Endodermal cell (in vitro differentiated cells): ENCODE measurements around the gene FN1. TPM values are rescaled to one million over a fixed set of nuclear protein-coding genes. Genes with fewer than 3 reads are reported as not detected.

ENCODE experiments used
- DNase-seq: peaks from one replicate; pipeline ENCODE4 v3.0.0-alpha.2; 2017
- H3K27ac ChIP-seq: 2 replicates; pipeline ENCODE4 v1.5.1; 2013; ENCODE audit warnings: mild to moderate bottlenecking, low read depth, low read length, moderate library complexity
- H3K27me3 ChIP-seq: 2 replicates; pipeline ENCODE4 v1.6.1; 2013; ENCODE audit warnings: mild to moderate bottlenecking, low read length, moderate library complexity; ENCODE audit not compliant: insufficient read depth, control insufficient read depth, poor library complexity, severe bottlenecking
- H3K36me3 ChIP-seq: 2 replicates; pipeline ENCODE4 v1.7.0; 2013; ENCODE audit warnings: mild to moderate bottlenecking, low read length, moderate library complexity; ENCODE audit not compliant: control insufficient read depth, insufficient read depth
- H3K4me1 ChIP-seq: one replicate; pipeline ENCODE4 v1.7.0; 2013; ENCODE audit warnings: low read length; ENCODE audit not compliant: control insufficient read depth, insufficient read depth
- H3K4me3 ChIP-seq: 2 replicates; pipeline ENCODE4 v1.5.1; 2013; ENCODE audit warnings: mild to moderate bottlenecking, low read length, moderate library complexity
- H3K9ac ChIP-seq: 2 replicates; pipeline ENCODE4 v1.6.1; 2013; ENCODE audit warnings: mild to moderate bottlenecking, low read length, moderate library complexity; ENCODE audit not compliant: poor library complexity, severe bottlenecking; ENCODE audit errors: extremely low read depth
- H3K9me3 ChIP-seq: 2 replicates; pipeline ENCODE4 v1.6.1; 2013; ENCODE audit warnings: mild to moderate bottlenecking, low read length, moderate library complexity; ENCODE audit not compliant: control insufficient read depth
- H3K27ac Mint-ChIP-seq: 2 replicates; pipeline ENCODE4 v1.8.0; 2020; ENCODE audit warnings: mixed read lengths
- H3K27me3 Mint-ChIP-seq: 2 replicates; pipeline ENCODE4 v1.8.0; 2021; ENCODE audit warnings: mild to moderate bottlenecking, mixed read lengths; ENCODE audit not compliant: insufficient read depth
- H3K36me3 Mint-ChIP-seq: 2 replicates; pipeline ENCODE4 v1.8.0; 2020; ENCODE audit warnings: low read depth, mixed read lengths
- H3K4me1 Mint-ChIP-seq: 2 replicates; pipeline ENCODE4 v1.8.0; 2020; ENCODE audit warnings: mixed read lengths
- H3K4me3 Mint-ChIP-seq: 2 replicates; pipeline ENCODE4 v1.8.0; 2020; ENCODE audit warnings: mild to moderate bottlenecking, moderate library complexity, mixed read lengths
- H3K9me3 Mint-ChIP-seq: 2 replicates; pipeline ENCODE4 v1.8.0; 2020; ENCODE audit warnings: mild to moderate bottlenecking, mixed read lengths
- CTCF ChIP-seq: fragments of 200-600 bp; sonication (generic); conservative IDR thresholded peaks from 2 replicates; pipeline ENCODE4 v1.5.0; 2021; ENCODE audit warnings: antibody characterized with exemption, mild to moderate bottlenecking
- WGBS, 2 experiments: methylation state at CpG; one replicate each; pipeline versions ENCODE4 v1.1.5 to v1.1.7; 2013; ENCODE audit warnings: missing lambda C conversion rate in 2 of 2, mixed read lengths in 1 of 2; ENCODE audit not compliant: insufficient coverage in 1 of 2, insufficient read length in 1 of 2; 5-methylcytosine and 5-hydroxymethylcytosine counted together
- total RNA-seq, 2 donors: library from RNA; stranded (reverse); fragmentation: NEBNext Ultra II Directional in 1 of 2; extraction: Animal tissue kit (Norgen Biotek cat#: 25700) in 1 of 2; gene quantifications; 2 replicates in 1 of 2; 3 replicates in 1 of 2; pipeline ENCODE4 v1.2.1, GENCODE V29; 2021

FN1 gene
- total RNA-seq, 2 donors from 2014 or later, result 2,721 to 2,960 TPM

- peaks cover 9% of the 10 kb centered on the region for H3K4me1 ChIP-seq
- H3K9me3 ChIP-seq, result no peaks in the 10 kb centered on the region
- peaks cover 12% of the 10 kb centered on the region for H3K36me3 Mint-ChIP-seq
- H3K27ac ChIP-seq, result no peak overlapping the region
- peak overlapping the region; percentile 97 for H3K4me3 Mint-ChIP-seq
- no peaks in the 10 kb centered on the region for H3K27me3 ChIP-seq
- H3K27ac Mint-ChIP-seq, result peak overlapping the region; percentile 61
- WGBS, 2 experiments, result 81 to 90% methylated on average over 2 of the region's 2 CpGs
- no peak overlapping the region for H3K4me3 ChIP-seq
- no peaks in the 10 kb centered on the region for H3K9me3 Mint-ChIP-seq
- no peaks in the 10 kb centered on the region for H3K27me3 Mint-ChIP-seq
- H3K4me1 Mint-ChIP-seq, result peaks cover 43% of the 10 kb centered on the region
- H3K9ac ChIP-seq, result no peak overlapping the region
- no peak for DNase-seq
- TF ChIP-seq CTCF, result no peak
- H3K36me3 ChIP-seq, result no peaks in the 10 kb centered on the region
Observed at GRCh38 chr2:215439404-215439803, 3.5 kb upstream of the FN1 start.

GRCh38 chr2:215437614-215438013 is 1.7 kb upstream of the FN1 start:
- no peak for TF ChIP-seq CTCF
- Mint-ChIP-seq H3K27ac (no peak overlapping the region), H3K9me3 (no peaks in the 10 kb centered on the region), H3K4me3 (peak overlapping the region; percentile 97), H3K36me3 (peaks cover 28% of the 10 kb centered on the region), H3K4me1 (peaks cover 54% of the 10 kb centered on the region), H3K27me3 (no peaks in the 10 kb centered on the region)
- Histone ChIP-seq H3K36me3 (peaks cover 11% of the 10 kb centered on the region), H3K27me3 (no peaks in the 10 kb centered on the region), H3K9ac (peak overlapping the region; percentile 91), H3K9me3 (no peaks in the 10 kb centered on the region), H3K4me3 (peak overlapping the region; percentile 93), H3K27ac (no peak overlapping the region), H3K4me1 (peaks cover 9% of the 10 kb centered on the region)
- 57 to 77% methylated on average over 2 of the region's 2 CpGs for WGBS, 2 experiments
- DNase-seq, result no peak

- H3K4me3 Mint-ChIP-seq, result peak overlapping the region; percentile 97
- peak overlapping the region; percentile 98 for H3K27ac Mint-ChIP-seq
- H3K36me3 Mint-ChIP-seq, result peaks cover 34% of the 10 kb centered on the region
- H3K4me1 ChIP-seq, result peaks cover 9% of the 10 kb centered on the region
- H3K9ac ChIP-seq, result peak overlapping the region; percentile 91
- H3K27me3 ChIP-seq, result no peaks in the 10 kb centered on the region
- DNase-seq, result peak; percentile 80
- H3K27me3 Mint-ChIP-seq, result no peaks in the 10 kb centered on the region
- H3K4me3 ChIP-seq, result peak overlapping the region; percentile 93
- peak overlapping the region; percentile 93 for H3K27ac ChIP-seq
- H3K9me3 Mint-ChIP-seq, result no peaks in the 10 kb centered on the region
- H3K36me3 ChIP-seq, result peaks cover 16% of the 10 kb centered on the region
- no peaks in the 10 kb centered on the region for H3K9me3 ChIP-seq
- peaks cover 54% of the 10 kb centered on the region for H3K4me1 Mint-ChIP-seq
- WGBS, 2 experiments, result 11 to 15% methylated on average over 12 to 22 of the region's 22 CpGs
- no peak for TF ChIP-seq CTCF
Observed at GRCh38 chr2:215436705-215437565, 1.1 kb upstream of the FN1 start.
